ENCODE results near the gene BBLN.

Gene BBLN

GRCh38 chr9:128203707-128204551, 43.9 kb downstream of the BBLN start:
- Histone ChIP-seq H3K4me1 (peaks cover 58% of the 10 kb centered on the region), H3K27me3 (no peaks in the 10 kb centered on the region), H3K9me3 (no peaks in the 10 kb centered on the region), H3K4me3 (peak overlapping the region; percentile 78), H3K9ac (peak overlapping the region; percentile 75), H3K27ac (peak overlapping the region; percentile 39), H4K20me1 (no peaks in the 10 kb centered on the region), H3K4me2 (peak overlapping the region; percentile 100), H3K36me3 (no peaks in the 10 kb centered on the region)
- TF ChIP-seq Cebpa-rat (IDR thresholded peaks at IDR 0.05) = no peak

- Histone ChIP-seq H4K20me1 (no peaks in the 10 kb centered on the region), H3K4me1 (peaks cover 67% of the 10 kb centered on the region), H3K36me3 (no peaks in the 10 kb centered on the region), H3K4me3 (no peak overlapping the region; the same call in 1 of the 2 replicates), H3K27ac (no peak overlapping the region; the same call in 1 of the 2 replicates), H3K27me3 (no peaks in the 10 kb centered on the region), H3K4me2 (peak overlapping the region; percentile 100), H3K9me3 (no peaks in the 10 kb centered on the region), H3K9ac (no peak overlapping the region; the same call in 1 of the 2 replicates)
- no peak for TF ChIP-seq Cebpa-rat (IDR thresholded peaks at IDR 0.05)
These were observed 44.8 kb downstream of the BBLN start for GRCh38 chr9:128204858-128205257.

DNA sequence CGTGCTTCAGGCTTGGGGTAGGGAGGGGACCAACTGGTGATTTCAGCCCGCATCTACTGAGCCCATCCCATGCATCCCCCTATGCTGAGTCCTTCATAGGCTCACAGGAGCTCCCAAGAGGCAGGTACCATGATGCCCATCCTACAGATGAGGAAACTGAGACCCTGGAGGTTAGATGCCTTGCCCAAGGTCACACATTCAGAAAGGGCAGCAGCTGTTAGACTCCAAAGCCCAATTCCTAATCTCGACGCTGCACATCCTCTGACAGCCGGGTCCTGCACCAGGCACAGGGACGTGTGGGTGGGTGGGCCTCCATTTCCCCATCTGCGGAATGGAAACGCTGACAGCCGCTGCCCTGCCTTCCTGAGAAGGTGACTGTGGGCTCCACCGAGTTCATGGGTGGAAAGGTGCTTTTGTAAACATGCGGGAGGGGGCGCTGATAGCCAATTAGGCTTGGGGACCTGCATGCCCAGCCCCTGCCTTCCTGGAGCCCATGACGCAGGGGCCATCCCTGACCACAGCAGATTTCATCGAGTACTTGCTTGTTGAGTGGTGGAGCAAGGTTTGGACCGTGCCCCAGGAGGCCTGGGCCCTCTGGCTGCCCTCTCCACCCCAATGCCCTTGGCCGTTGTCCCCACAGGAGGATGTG, 45.4 kb downstream of the BBLN start:
- H3K27ac ChIP-seq = no peak overlapping the region
- peak overlapping the region; percentile 100 for H3K4me2 ChIP-seq
- H4K20me1 ChIP-seq = no peaks in the 10 kb centered on the region
- H3K36me3 ChIP-seq = no peaks in the 10 kb centered on the region
- H3K9me3 ChIP-seq = no peaks in the 10 kb centered on the region
- H3K9ac ChIP-seq = no peak overlapping the region
- no peaks in the 10 kb centered on the region for H3K27me3 ChIP-seq
- TF ChIP-seq Cebpa-rat (IDR thresholded peaks at IDR 0.05) = no peak
- H3K4me3 ChIP-seq = no peak overlapping the region
- peaks cover 69% of the 10 kb centered on the region for H3K4me1 ChIP-seq

DNA sequence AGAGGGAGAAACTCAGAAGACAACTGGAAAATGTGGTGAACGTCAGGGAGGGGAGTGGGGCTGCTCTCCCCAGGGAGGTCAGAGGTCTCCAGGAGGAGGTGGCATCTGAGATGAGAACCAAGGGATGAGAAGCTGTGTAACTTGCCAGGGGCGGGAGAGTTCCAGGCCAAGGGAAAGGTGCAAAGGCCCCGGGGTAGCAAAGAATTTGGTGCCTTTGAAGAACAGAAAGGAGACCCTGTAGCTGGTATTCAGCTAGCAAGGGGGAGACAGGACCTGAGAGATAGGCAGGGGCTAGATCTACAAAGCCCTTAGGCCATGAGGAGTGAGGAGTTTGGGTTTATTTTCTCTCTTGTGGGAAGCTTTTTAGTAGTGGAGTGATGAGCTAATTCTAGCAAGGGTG, 46.4 kb downstream of the BBLN start:
- no peaks in the 10 kb centered on the region for H3K36me3 ChIP-seq
- H3K9me3 ChIP-seq = no peaks in the 10 kb centered on the region
- peaks cover 72% of the 10 kb centered on the region for H3K4me1 ChIP-seq
- H3K4me2 ChIP-seq = peak overlapping the region; percentile 55
- no peak overlapping the region; the same call in 1 of the 2 replicates for H3K27ac ChIP-seq
- no peak overlapping the region for H3K9ac ChIP-seq
- no peak overlapping the region for H3K4me3 ChIP-seq
- H3K27me3 ChIP-seq = no peaks in the 10 kb centered on the region
- TF ChIP-seq Cebpa-rat (IDR thresholded peaks at IDR 0.05) = no peak
- H4K20me1 ChIP-seq = no peaks in the 10 kb centered on the region

- peak overlapping the region; percentile 55 for H3K4me2 ChIP-seq
- H3K9me3 ChIP-seq = no peaks in the 10 kb centered on the region
- H3K9ac ChIP-seq = no peak overlapping the region
- H3K27me3 ChIP-seq = no peaks in the 10 kb centered on the region
- no peak for TF ChIP-seq Cebpa-rat (IDR thresholded peaks at IDR 0.05)
- peaks cover 79% of the 10 kb centered on the region for H3K4me1 ChIP-seq
- H3K4me3 ChIP-seq = no peak overlapping the region
- H3K27ac ChIP-seq = no peak overlapping the region
- no peaks in the 10 kb centered on the region for H4K20me1 ChIP-seq
- no peaks in the 10 kb centered on the region for H3K36me3 ChIP-seq
These were observed 47.1 kb downstream of the BBLN start for GRCh38 chr9:128206916-128207910.

DNA sequence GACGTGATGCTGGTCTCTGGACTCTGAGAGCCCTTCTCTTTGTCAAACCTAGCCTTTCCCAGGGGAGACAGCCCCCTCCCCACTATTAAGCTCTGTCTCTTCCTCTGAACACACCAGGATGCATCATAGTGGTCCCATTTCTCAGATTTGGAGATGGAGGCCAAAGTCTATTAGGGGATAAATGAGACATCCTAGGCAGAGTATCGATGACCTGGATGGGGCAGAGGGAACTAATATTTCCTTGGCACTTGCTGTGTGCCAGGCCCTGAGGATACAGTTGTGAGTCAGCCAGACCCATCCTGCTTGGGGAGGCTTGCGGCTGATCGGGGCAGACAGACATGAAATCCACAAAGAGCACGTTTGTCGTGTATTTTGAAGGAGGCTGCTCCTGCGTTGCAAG, 48.3 kb downstream of the BBLN start:
- Histone ChIP-seq H3K4me1 (peaks cover 83% of the 10 kb centered on the region), H3K9ac (no peak overlapping the region), H3K9me3 (no peaks in the 10 kb centered on the region), H3K27ac (no peak overlapping the region), H3K36me3 (no peaks in the 10 kb centered on the region), H3K27me3 (no peaks in the 10 kb centered on the region), H3K4me2 (peak overlapping the region; percentile 60), H4K20me1 (no peaks in the 10 kb centered on the region), H3K4me3 (no peak overlapping the region)
- no peak for TF ChIP-seq Cebpa-rat (IDR thresholded peaks at IDR 0.05)

DNA sequence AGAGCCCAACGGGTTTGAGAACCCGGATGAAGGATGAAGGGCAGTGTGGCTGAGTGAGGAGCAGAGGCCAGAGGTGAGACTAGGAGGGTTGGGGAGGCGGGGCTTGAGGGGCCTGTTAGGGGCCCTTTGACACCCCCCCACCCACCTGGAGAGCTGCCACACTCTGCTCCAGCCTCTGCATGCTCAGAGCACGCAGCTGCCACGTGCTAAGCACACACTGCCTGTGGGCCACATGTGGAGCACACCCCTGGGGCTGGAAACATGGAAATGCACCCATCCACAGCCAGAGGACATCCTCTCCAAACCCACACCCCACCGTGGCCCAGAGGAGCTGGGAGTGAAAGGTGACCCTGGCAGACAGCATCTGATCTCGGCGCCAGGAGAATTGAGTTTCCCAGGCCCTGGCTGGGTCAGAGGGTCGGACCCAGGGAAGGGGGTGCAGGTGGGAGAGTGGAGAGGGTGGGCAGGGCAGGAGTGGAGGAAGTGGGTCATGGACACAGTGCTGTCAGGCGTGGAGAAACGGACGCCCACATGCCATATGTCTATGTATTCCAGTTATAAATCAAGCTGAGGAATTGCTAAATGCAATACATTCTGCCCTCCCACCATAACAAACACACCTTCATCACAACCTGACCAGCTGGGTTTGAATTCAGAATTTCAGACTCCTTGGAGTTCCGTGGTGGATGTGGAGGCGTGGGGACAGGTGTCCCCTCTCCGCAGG, 49.0 kb downstream of the BBLN start:
- Histone ChIP-seq H3K4me1 (peaks cover 87% of the 10 kb centered on the region), H3K27ac (peak overlapping the region; percentile 28; the same call in 1 of the 2 replicates), H3K27me3 (no peaks in the 10 kb centered on the region), H3K4me3 (no peak overlapping the region), H3K9ac (no peak overlapping the region), H4K20me1 (no peaks in the 10 kb centered on the region), H3K4me2 (peak overlapping the region; percentile 60), H3K9me3 (no peaks in the 10 kb centered on the region), H3K36me3 (no peaks in the 10 kb centered on the region)
- no peak for TF ChIP-seq Cebpa-rat (IDR thresholded peaks at IDR 0.05)

DNA sequence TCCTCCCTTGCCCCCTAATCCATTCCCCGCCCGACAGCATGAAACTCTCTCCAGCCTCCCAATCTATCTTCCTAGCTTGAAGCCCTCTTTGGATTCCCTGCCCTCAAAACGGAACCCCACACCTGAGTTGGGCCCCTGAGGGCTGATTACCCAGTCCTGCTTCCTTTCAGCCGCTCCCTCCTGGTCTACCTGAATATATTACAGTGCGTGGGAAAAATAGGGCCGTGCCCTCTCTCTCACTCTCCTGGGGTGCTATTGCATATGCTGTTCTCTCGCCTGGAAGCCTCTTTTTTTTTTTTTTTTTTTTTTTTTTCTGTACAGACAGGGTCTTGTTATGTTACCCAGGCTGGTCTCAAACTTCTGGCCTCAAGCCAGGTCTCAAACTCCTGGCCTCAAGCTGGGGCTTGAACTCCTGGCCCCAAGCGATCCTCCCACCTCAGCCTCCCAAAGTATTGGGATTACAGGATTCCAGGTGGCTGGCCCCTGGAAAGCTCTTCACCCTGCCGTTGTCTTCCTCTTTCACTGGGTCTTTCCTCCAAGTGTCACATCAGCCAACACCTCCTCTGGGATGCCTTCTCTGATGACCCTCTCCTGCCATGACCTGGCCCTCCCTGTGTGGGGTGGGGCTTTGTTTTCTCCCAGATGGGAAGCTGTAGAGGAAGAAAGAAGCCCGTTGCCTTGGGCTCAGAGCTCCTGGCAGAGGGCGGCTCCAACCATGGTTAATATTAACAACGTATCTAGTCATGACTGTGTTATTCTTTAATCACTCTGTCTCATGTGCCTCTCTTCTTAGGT, 51.3 kb downstream of the BBLN start:
- H3K9ac ChIP-seq = no peak overlapping the region
- H3K4me2 ChIP-seq = peak overlapping the region; percentile 36
- no peak overlapping the region for H3K27ac ChIP-seq
- TF ChIP-seq Cebpa-rat (IDR thresholded peaks at IDR 0.05) = no peak
- H4K20me1 ChIP-seq = no peaks in the 10 kb centered on the region
- H3K4me1 ChIP-seq = peaks cover 79% of the 10 kb centered on the region
- H3K27me3 ChIP-seq = no peaks in the 10 kb centered on the region
- no peak overlapping the region for H3K4me3 ChIP-seq
- no peaks in the 10 kb centered on the region for H3K36me3 ChIP-seq
- H3K9me3 ChIP-seq = no peaks in the 10 kb centered on the region

Data from BLaER1 (cell line).